ACHN (cell line): ENCODE measurements around the gene NCKAP5.

ENCODE experiments used
- DNase-seq: peaks from one replicate; pipeline ENCODE4 v3.0.0-alpha.2; 2015
- in situ Hi-C: cut with HindIII; loops from 2 replicates; pipeline ENCODE4 v1.10.0; 2017; ENCODE audit warnings: low sequenced_read_pairs, low pct_ligation_motif_present, low pct_unique_long_range_greater_than_20kb

NCKAP5 gene

GRCh38 chr2:132998221-132998620 lies 570.0 kb downstream of the NCKAP5 start:
- no peak for DNase-seq
- in situ Hi-C loops = no loop called here

DNA sequence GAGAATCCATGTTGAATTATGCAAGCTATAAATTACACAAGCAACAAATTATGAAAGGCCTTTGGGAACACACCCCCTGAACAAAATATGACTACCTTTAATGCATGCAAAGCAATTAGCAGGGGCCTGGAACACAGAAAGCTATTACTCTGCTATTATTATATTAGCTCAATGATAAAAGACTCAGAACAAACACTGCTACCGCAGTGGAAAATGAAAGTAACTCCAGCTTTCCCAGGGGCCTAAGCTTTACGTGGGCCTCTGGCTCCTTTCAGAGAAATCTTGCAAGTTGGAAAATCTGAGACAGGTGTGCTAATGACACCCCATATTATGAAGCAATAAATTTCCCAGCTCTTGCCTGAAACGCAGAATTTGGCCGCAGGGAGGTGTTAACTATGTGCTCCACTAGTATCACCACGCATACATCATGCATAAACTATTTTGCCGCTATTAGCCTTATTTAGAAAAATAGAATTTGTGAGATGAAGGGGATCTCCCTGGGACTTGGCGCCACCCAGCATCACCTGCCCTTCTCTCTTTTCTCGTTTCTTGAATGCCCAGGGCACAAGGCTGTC lies 576.7 kb downstream of the NCKAP5 start:
- no peak for DNase-seq

DNA sequence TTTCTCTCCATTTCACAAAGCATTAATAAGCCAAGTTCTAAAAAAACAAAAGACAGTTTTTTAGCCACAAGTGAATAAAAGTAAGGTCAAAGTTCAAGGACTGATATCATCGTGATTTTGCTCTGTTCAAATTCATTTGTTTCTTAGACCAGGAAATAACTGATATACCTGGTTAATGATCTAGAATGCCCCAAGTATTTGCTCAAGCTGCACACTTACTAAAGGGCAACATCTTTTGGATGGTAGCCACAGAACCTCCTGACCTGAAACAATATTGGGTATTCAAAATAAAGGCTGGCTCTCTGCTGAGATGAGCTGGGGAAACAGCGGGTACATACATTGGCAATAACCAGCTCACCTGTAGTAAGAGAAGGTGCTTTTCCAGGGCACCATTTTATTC lies 583.5 kb downstream of the NCKAP5 start:
- in situ Hi-C loops = no loop called here
- DNase-seq = no peak

More for the DNA sequence above, 576.7 kb downstream of the NCKAP5 start:
- in situ Hi-C loops = no loop called here

DNA sequence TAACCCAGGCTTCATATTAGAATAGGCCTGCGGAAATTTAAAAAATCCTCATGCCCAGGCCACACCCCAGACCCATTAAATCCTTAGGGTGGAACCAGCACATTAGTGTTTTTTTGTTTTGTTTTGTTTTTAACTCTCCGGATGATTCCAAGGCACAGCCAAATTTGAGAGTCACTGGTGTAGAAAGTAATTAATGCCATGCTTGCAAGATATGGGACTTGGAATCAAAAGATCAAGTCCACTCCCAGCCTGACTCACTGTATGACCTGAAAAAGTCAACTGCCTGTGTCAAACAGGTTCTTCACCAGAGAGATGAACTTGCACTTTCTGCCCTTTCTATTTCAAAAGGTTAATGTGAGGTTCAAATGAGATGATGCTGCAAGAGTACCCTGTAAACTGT lies 588.0 kb downstream of the NCKAP5 start:
- in situ Hi-C loops = no loop called here

DNA sequence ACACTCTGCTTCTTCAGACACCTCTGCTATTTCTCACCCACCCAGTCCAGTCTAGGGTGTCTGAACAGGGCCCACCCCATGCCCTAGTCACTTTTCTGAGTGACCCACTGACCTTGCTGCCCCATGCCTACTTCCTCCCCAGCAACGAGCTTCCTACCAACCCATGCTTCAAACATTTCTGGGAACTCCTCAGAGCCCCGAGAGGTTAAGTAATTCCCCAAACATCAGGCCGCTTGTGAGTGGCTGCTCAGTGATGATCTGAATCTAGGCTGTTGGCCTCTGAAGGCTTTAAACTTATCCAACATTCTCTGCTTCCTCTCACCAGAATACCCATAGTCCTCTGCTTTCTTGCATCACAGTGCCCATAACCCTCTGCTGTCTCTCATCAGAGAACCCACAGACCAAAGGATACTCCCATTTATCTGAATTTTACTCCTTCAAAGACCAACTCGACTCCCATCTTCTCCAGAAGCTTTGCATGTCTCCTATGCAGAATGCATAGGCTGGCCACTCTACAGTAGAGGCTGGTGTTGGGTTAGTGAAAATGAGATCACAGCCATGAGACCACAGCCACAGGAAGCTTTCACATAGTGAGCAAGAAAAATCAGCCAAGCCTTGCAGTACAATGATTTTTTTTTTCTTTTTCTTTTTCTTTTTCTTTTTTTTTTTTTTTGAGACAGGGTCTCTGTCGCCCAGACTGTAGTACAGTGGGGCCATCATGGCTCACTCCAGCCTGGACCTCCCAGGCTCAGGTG lies 588.7 kb downstream of the NCKAP5 start:
- no peak for DNase-seq
- in situ Hi-C loops = no loop called here

More for the DNA sequence above, 588.0 kb downstream of the NCKAP5 start:
- DNase-seq = no peak

DNA sequence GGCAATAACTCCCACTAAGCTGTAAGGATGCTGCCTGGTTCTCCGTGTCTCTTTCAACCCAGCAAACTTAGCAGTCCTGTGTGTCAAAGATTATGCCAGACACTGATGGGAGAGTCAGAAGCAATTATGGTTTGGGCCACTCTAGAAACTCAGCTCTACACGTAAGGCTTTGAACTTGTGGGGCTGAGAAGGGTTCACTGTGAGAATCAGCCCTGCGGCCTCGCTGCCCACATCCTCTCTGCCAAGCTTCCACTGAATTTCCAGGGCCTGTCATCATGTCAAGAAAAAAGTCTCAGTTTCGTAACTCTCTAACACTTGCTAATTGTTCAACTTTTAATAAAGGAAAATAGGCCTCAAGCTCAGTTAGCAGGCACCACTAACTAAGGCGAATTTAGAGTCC lies 589.4 kb downstream of the NCKAP5 start:
- in situ Hi-C loops = no loop called here
- no peak for DNase-seq

DNA sequence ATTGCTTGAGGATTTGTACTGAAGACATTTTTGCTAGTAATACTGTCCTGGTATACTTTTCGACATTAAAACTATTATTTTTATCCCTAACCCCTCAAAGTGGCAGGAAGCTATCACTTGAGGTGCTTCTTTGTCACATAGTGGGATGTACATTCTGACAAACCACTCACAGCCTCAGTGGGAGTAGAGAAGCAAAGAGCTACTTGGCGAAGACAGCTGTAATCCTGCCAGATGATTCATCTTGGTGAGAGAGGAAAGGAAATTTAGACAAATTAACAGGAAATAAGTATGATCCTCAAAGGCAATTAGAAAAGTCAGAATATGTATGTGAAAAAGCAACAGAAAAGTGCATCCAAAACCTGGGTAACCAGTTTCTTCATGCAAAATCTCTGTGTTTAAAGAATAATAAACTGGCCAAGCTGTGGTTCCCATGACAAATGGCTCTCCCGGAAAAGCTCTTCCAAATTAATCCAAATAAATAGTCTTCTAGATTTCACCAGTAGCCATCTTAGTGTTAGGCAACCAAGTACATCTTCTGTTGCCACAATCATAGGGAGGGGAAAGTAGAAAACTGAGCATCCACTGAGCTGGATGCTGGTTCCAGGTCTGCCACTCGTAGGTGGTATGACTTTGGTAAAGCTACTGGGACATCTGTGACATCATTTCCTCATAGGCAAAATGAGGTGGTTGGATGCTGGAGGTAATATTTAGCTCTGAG lies 590.3 kb downstream of the NCKAP5 start:
- no peak for DNase-seq

GRCh38 chr2:132975193-132976105 lies 592.8 kb downstream of the NCKAP5 start:
- in situ Hi-C loops = no loop called here

More for the DNA sequence above, 590.3 kb downstream of the NCKAP5 start:
- in situ Hi-C loops = no loop called here

DNA sequence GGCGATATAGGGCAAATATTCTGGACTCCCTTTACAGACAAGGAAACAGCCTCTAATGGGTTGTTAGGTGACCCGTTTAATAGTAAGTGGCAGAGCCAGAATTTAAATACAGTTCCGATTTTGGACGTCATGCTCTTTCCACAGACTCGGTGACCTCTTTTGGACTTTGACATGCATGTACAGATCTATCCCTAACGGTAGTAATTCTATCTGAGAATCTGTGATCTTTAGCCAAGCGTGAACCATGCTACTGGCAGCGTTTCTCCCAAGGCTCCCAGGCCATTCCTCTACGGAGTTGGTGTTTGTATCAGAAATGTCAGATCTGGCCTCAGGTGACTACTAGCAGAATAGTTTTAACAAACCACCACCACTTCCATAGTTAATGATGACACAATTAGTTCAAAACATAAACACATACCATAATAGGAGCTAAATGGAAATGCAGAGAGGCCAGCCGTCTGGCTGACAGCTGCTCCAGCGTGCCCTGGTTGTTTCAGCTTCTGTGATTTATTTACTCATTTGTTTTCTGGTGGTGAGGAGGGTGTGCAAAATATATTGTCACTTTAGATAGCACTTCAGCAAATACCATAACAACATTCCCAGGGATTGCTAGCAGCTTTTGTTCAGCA lies 593.7 kb downstream of the NCKAP5 start:
- DNase-seq = no peak
- in situ Hi-C loops = no loop called here

More at GRCh38 chr2:132975193-132976105, 592.8 kb downstream of the NCKAP5 start:
- DNase-seq = no peak

GRCh38 chr2:132971310-132972061 lies 596.8 kb downstream of the NCKAP5 start:
- in situ Hi-C loops = no loop called here
- DNase-seq = no peak

- DNase-seq = no peak
- in situ Hi-C loops = no loop called here
These were observed 598.8 kb downstream of the NCKAP5 start for GRCh38 chr2:132969371-132969985.

- in situ Hi-C loops = no loop called here
- DNase-seq = no peak
These were observed 602.8 kb downstream of the NCKAP5 start for GRCh38 chr2:132965460-132965859.

DNA sequence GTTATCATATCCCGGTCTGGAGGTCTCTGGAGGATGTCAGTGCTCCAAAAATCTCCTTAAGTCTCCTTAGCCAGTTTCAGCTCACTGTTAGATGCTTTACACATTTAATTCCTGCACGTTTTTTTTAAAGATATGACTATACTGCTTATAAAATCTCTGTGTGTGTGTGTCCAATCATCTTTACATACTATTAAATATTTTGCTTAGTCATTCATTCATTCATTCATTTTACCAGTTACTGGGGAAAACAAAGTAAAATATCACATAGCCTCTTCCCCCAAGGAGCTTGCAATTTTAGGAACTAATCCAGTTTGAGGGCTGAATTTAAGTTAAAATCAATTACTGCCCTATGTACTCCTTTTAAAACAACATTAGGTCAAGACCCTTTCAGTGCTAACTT lies 605.1 kb downstream of the NCKAP5 start:
- in situ Hi-C loops = no loop called here
- no peak for DNase-seq

GRCh38 chr2:132958887-132959286 lies 609.4 kb downstream of the NCKAP5 start:
- DNase-seq = no peak
- in situ Hi-C loops = no loop called here

DNA sequence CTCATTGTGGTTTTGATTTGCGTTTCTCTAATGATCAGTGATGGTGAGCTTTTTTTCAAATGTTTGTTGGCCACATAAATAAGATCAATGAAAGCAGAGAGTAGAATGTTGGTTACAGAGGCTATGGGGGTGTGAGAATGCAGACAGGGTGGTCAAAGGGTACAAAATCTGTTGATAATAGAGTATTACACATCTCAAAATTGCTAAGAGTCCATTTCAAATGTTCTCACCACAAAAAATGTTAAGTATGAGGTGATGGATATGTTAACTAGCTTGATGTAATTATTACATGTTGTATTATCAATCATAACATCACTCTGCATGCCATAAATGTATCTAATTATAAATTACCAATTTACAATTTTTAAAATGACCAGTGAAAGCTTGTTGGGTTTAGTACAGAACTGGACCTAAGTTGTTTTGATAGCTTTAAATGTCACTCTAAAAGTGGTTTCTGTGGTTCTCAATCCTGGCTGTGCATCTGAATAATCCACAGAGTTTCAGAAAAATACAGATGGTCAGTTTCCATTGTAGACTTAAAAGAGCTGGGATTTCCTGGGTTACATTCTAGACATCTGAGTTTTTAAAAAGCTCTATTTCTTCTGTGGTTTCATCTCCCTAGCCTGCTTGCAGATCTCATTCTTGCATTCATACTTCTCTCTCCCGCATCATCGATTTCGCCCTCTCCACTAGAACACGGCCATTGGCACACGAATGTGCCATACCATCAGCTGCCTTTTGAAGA lies 612.2 kb downstream of the NCKAP5 start:
- no peak for DNase-seq
- in situ Hi-C loops = no loop called here

DNA sequence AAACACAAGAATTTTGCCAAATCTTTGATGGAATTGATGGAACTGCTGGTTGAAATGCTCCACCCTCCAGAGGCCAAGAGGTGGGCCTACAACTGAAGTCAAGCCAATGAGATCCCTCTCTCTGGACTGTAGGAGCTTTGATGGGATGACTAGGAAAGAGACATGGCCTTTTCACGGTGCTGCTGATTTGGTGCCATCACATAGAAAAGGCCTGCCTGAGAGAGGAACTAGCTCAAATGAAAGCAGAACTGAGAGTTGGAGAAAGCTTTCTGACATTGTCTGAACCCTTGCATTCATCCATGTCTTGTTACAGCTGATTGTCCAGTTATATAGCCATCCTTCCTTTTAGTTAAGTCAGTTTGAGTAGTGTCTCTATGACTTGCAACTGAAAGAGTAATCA lies 614.5 kb downstream of the NCKAP5 start:
- DNase-seq = no peak
- in situ Hi-C loops = no loop called here
